Activated T-cell treated with anti-CD3 and anti-CD28 coated beads for 48 hours (primary cell): ENCODE data around the gene ABCD1.
"Not testable (repeated sequence)": the region's sequence is repeated elsewhere in the genome, so short reads cannot be mapped to it uniquely, and the experiment has no call there.

Experiments used
- DNase-seq: peaks from one replicate; pipeline ENCODE4 v3.0.0-alpha.2; 2020; ENCODE audit warnings: low read depth

The ABCD1 gene

GRCh38 chrX:153709726-153710674 is 14.7 kb upstream of the ABCD1 start:
- no peak for DNase-seq

GRCh38 chrX:153714256-153714655 is 10.4 kb upstream of the ABCD1 start:
- no peak for DNase-seq

- DNase-seq, result no peak
Observed at GRCh38 chrX:153717445-153717844, 7.2 kb upstream of the ABCD1 start.

DNA sequence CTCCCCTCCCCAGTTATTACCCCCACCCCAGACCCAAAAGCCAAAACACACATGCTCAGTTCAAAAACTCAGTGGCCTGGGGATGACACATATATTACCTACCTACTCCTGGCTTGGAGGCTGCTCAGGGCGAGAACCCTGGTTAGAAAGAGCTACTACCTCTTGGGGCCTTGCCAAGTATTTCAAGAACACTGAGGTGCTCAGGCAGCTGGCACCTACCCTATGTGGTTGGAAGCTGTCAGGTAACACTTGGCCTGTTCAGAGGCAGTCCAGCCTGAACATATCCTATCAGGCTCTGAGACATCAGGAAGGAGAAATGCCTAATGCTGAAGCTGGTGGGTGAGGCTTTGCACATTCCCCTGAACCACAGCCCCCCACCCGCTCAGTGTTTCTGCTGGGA is 5.4 kb upstream of the ABCD1 start:
- DNase-seq, result no peak

DNA sequence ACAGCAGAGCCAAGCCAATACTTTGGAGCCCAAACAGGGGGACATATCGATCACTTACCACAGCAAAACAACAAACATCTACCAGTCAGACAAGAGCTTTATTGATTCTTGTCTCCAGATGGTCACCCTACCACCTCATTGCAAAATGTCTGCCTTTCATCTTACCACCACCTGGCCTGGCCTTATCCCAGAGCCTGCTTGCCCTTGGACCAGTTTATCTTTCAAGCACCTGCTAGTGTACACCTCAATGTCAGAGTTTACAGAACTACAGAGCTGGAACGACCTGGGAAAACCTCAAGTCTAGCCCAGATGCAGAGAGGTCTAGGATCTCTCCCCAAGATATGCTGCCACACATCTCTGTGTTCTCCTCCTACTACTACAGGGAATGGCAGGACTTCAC is 5.0 kb upstream of the ABCD1 start:
- DNase-seq, result no peak

GRCh38 chrX:153722704-153723350 is 1.8 kb upstream of the ABCD1 start:
- DNase-seq, result no peak

- DNase-seq, result peak; percentile 61
Observed at GRCh38 chrX:153723351-153724251, 1.1 kb upstream of the ABCD1 start.

- DNase-seq, result no peak
Observed at GRCh38 chrX:153725039-153725831, 579 bp downstream of the ABCD1 start.

- no peak for DNase-seq
Observed at GRCh38 chrX:153725832-153726285, 1.2 kb downstream of the ABCD1 start.

DNA sequence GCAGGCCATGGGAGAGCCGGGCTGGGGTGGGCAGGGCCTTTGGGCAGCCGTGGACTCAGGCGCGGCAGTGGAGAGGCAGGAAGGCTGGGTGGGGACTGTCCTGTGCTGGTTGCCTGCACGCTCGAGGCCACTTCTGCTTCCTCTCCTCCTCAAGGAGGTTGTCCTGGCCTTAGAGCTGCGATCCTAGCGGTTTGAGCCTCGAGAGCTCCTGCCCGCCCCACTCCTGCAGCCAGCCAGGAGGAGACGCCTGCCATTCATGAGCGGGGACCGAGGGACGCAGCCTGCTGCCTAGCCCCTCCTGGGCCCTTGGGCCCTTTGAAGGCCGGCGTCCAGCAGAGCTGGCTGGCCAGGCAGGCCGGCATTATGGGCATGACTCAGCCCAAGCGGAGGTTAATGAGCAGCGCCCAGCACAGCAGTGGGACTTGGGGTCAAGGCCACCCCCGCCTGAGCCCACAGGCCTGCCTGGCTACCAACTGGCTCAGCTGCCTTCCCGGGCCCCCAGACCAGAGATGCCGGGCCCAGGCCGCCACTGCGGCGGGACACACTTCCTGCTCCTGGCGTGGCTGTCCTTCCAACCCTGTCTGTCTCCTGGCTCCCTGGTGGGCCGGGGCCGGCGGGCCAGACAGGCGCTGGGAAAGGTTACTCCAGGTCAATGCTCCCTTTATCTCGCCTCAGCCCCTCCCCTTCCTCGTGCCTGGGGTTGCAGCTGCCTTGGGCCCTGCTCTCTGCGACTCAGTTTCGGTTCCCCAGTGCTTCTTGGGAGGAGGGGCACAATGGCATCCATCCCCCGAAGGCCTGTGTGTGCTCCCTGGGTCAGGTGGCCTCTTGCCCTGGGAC is 1.8 kb downstream of the ABCD1 start:
- no peak for DNase-seq

DNA sequence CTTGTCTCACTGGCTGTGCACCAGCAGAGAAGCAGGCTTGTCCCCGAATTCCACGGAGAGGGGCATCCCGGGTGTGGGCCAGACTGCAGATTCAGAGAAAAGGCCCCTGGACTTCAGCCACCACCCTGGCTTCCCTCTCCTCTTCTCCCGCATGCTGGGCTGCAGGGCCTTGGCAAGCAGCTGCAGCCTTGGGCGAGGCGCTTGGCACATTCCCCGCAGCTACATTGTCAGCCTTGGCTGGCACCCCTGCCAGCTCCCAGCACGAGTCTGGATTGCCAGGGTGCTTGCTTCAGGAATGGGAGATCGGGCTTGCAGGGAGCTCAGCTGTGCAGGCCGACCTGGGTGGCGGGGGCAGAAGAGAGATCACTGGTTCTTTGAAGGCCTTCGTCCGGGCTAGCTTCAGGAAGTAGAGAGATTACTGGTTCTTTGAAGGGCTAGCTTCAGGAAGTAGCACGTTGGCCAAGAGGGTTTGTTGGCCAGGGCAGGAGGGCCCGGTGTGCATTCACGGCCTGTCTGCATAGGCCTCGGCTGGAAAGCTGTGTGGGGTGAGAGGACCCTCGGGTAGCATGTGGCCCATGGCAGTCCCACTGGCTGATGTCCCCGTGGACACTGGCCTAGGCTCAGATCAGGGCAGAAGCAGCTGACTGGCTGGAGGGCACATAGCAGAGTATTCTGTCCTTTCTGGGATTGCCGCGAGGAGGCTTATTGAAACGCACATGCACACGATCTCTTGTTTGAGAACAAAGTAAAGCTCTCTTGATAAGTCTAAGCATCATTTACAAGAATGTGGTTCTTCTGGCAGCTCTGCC is 2.7 kb downstream of the ABCD1 start:
- no peak for DNase-seq

- DNase-seq, result no peak
Observed at GRCh38 chrX:153728095-153728494, 3.4 kb downstream of the ABCD1 start.

GRCh38 chrX:153728951-153729631 is 4.4 kb downstream of the ABCD1 start:
- no peak for DNase-seq

DNA sequence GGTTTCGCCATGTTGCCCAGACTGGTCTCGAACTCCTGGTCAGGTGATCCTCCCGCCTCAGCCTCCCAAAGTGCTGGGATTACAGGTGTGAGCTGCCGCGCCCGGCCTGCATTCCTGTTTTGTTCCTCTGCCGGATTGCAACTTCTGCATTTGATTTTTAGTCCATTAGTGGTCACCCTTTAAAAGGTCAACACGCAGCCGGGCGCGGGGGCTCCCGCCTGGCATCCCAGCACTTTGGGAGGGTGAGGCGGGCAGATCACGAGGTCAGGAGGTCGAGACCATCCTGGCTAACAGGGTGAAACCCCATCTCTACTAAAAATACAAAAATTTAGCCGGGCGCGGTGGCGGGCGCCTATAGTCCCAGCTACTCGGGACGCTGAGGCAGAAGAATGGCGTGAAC is 5.5 kb downstream of the ABCD1 start:
- DNase-seq, result not testable (repeated sequence)

- DNase-seq, result no peak
Observed at GRCh38 chrX:153731117-153731844, 6.6 kb downstream of the ABCD1 start.

GRCh38 chrX:153731845-153732215 is 7.2 kb downstream of the ABCD1 start:
- no peak for DNase-seq

- DNase-seq, result no peak
Observed at GRCh38 chrX:153732401-153732800, 7.7 kb downstream of the ABCD1 start.

DNA sequence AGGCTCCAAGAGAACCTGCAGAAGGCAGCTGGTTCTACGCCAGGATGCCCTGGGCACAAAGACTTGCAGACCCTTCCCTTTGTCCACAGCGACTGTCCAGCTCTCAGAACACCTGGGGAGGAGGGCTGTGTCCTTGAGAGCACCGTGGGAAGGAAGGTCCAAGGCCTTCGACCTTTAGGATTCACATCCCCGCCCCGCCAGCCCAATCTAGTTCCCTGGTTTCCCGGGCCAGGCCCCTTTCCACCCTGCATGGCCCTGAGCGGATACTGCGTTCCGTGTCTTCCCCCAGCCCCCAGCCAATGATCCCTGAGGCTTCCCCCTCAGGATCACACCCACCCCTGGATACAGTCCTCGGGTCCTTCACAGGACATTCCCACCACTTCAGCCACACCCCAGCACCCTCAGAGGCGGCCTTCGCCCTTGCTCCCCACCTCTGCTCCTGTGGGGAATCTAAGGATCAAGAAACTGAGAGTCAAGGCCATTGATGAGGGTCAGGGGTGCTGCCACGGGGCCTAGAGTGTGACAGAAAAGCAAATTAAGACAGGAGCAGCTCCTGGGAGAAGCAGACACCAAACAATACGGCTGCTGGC is 9.1 kb downstream of the ABCD1 start:
- DNase-seq, result no peak
